Fibroblast of lung (primary cell): Measurements from ENCODE around the gene TMEM74B. TPM values are rescaled to one million over a fixed set of nuclear protein-coding genes. Genes with fewer than 3 reads are reported as not detected.

Experiments
- DNase-seq, 2 donors: peaks; one replicate each; pipeline versions ENCODE4 v3.0.0 to v3.0.0-alpha.2; 2010; ENCODE audit warnings: low read depth in 2 of 2
- H2AFZ ChIP-seq: 2 replicates; pipeline ENCODE4 v1.5.1; 2012; ENCODE audit warnings: low read length, control low read depth, inconsistent platforms
- H3K27ac ChIP-seq: 2 replicates; pipeline ENCODE4 v1.5.1; 2011; ENCODE audit warnings: low read length, control low read depth; ENCODE audit not compliant: insufficient read depth
- H3K27me3 ChIP-seq: 2 replicates; pipeline ENCODE4 v1.5.1; 2011; ENCODE audit warnings: mild to moderate bottlenecking, low read length; ENCODE audit not compliant: control insufficient read depth, insufficient read depth
- H3K36me3 ChIP-seq: 2 replicates; pipeline ENCODE4 v1.5.1; 2011; ENCODE audit warnings: low read length; ENCODE audit not compliant: control insufficient read depth, insufficient read depth
- H3K4me1 ChIP-seq: 2 replicates; pipeline ENCODE4 v1.5.1; 2011; ENCODE audit warnings: low read length; ENCODE audit not compliant: control insufficient read depth, insufficient read depth; ENCODE audit errors: extremely low read depth
- H3K4me2 ChIP-seq: 2 replicates; pipeline ENCODE4 v1.5.1; 2011; ENCODE audit warnings: low read length, control low read depth; ENCODE audit not compliant: insufficient read depth; ENCODE audit errors: extremely low read depth
- H3K4me3 ChIP-seq, 4 experiments: fragments of 200-600 bp in 1 of 4; sonication (generic) in 1 of 4; replicated peaks in 1 of 4; 2 replicates each; pipeline ENCODE4 v1.5.1; 2011 to 2016; ENCODE audit warnings: low read length in 4 of 4, low read depth in 3 of 4, mild to moderate bottlenecking in 3 of 4, control low read depth in 2 of 4, inconsistent platforms in 1 of 4, mixed read lengths in 1 of 4; ENCODE audit not compliant: insufficient read depth in 1 of 4; ENCODE audit errors: control extremely low read depth in 1 of 4
- H3K79me2 ChIP-seq: 2 replicates; pipeline ENCODE4 v1.5.1; 2012; ENCODE audit warnings: mild to moderate bottlenecking, low read length, inconsistent platforms; ENCODE audit not compliant: control insufficient read depth, insufficient read depth
- H3K9ac ChIP-seq: 2 replicates; pipeline ENCODE4 v1.5.1; 2011; ENCODE audit warnings: mild to moderate bottlenecking, low read length, control low read depth; ENCODE audit not compliant: insufficient read depth
- H3K9me3 ChIP-seq: 2 replicates; pipeline ENCODE4 v1.5.1; 2012; ENCODE audit warnings: low read depth, low read length; ENCODE audit not compliant: control insufficient read depth, insufficient read depth
- H4K20me1 ChIP-seq: 2 replicates; pipeline ENCODE4 v1.5.1; 2011; ENCODE audit warnings: low read length; ENCODE audit not compliant: control insufficient read depth, insufficient read depth; ENCODE audit errors: extremely low read depth
- EZH2 ChIP-seq: IDR thresholded peaks from 2 replicates; pipeline ENCODE4 v1.5.1; 2012; ENCODE audit warnings: low read length, control low read depth, mild to moderate bottlenecking; ENCODE audit errors: missing control alignments
- polyA plus RNA-seq, 2 donors: library from polyadenylated mRNA; depleted of rRNA in 1 of 2; stranded (reverse) in 1 of 2; unstranded in 1 of 2; fragments of >200 nt; gene quantifications; 2 replicates each; pipeline ENCODE4 v1.2.1, GENCODE V29; 2011 to 2012; ENCODE audit warnings: missing spikeins in 1 of 2
- total RNA-seq: library from RNA; depleted of rRNA; stranded (reverse); fragments of >200 nt; gene quantifications from 2 replicates; pipeline ENCODE4 v1.2.1, GENCODE V29; 2014
- TF ChIP-seq, protein P1 (sequence below), 2 donors: IDR thresholded peaks in 1 of 2; conservative IDR thresholded peaks in 1 of 2; 1 replicate in 1 of 2; 2 replicates in 1 of 2; pipeline ENCODE4 v1.5.1; 2011 to 2012; ENCODE audit warnings: low read length in 2 of 2, control low read depth in 1 of 2, inconsistent platforms in 1 of 2, low read depth in 1 of 2, mild to moderate bottlenecking in 1 of 2

Gene TMEM74B
- total and polyA plus RNA-seq, 2 donors (not counting 1 experiment from before 2014, with no cell fraction given) = not detected

DNA sequence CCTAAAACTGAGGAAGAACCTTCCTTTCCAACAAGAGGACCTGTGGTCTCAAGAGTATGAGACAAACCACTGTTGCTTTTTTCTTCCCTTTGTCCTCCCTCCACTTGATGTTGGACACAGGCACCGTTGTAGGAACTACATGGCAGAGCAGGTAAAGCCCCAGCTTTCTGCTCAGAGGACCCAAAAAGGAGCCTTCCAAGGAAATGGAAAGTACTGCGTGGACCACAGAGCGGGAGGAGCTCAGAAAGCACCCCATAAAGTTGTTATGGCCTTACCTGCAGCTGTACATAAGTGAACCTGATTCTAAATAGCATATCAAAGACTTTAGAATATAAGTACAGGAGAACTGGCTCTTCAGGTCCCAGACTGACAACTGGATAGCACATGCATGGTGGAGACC, 29.4 kb downstream of the TMEM74B start:
- no peak for DNase-seq
- Histone ChIP-seq H3K4me2 (no peak overlapping the region), H2AFZ (no peak overlapping the region), H3K27me3 (no peaks in the 10 kb centered on the region), H3K4me3 (no peak overlapping the region), H3K9me3 (no peaks in the 10 kb centered on the region), H3K36me3 (no peaks in the 10 kb centered on the region), H3K79me2 (no peaks in the 10 kb centered on the region), H3K27ac (no peak overlapping the region), H4K20me1 (no peaks in the 10 kb centered on the region), H3K9ac (no peak overlapping the region), H3K4me1 (no peaks in the 10 kb centered on the region)
- no peak for TF ChIP-seq EZH2
- TF ChIP-seq, protein P1, sequence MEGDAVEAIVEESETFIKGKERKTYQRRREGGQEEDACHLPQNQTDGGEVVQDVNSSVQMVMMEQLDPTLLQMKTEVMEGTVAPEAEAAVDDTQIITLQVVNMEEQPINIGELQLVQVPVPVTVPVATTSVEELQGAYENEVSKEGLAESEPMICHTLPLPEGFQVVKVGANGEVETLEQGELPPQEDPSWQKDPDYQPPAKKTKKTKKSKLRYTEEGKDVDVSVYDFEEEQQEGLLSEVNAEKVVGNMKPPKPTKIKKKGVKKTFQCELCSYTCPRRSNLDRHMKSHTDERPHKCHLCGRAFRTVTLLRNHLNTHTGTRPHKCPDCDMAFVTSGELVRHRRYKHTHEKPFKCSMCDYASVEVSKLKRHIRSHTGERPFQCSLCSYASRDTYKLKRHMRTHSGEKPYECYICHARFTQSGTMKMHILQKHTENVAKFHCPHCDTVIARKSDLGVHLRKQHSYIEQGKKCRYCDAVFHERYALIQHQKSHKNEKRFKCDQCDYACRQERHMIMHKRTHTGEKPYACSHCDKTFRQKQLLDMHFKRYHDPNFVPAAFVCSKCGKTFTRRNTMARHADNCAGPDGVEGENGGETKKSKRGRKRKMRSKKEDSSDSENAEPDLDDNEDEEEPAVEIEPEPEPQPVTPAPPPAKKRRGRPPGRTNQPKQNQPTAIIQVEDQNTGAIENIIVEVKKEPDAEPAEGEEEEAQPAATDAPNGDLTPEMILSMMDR (conservative IDR thresholded peaks at IDR 0.05 in 1 of 2, IDR thresholded peaks at IDR 0.05 in 1 of 2; ENCODE audit: low read depth in 1 of 2, low read length in 2 of 2) = no peak

DNA sequence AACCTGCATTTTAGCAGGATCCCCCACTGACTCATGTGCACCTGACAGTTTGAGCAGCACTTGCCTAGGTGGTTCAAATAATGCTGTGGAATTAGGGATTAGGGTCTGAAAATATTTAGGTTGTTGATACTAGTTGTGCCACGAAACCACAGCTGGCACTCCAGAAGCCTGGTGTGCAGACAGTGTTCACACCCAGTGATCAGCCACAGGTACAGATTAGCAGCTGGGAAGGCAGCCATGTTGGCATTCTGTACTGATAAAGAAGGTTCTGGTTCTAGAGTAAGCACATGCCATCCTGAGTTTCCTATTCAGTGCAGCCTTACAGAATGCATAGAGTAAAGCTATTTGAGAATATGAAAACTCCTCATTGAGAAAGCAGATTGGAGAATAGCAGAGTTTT, 30.1 kb downstream of the TMEM74B start:
- H3K36me3 ChIP-seq = no peaks in the 10 kb centered on the region
- no peak overlapping the region for H2AFZ ChIP-seq
- H4K20me1 ChIP-seq = no peaks in the 10 kb centered on the region
- no peak overlapping the region for H3K4me2 ChIP-seq
- no peak for TF ChIP-seq EZH2
- TF ChIP-seq, protein P1 (conservative IDR thresholded peaks at IDR 0.05 in 1 of 2, IDR thresholded peaks at IDR 0.05 in 1 of 2; ENCODE audit: low read depth in 1 of 2, low read length in 2 of 2) = no peak
- H3K4me3 ChIP-seq = no peak overlapping the region
- no peak overlapping the region for H3K27ac ChIP-seq
- no peaks in the 10 kb centered on the region for H3K27me3 ChIP-seq
- H3K9ac ChIP-seq = no peak overlapping the region
- no peak for DNase-seq
- H3K79me2 ChIP-seq = no peaks in the 10 kb centered on the region
- H3K9me3 ChIP-seq = no peaks in the 10 kb centered on the region
- no peaks in the 10 kb centered on the region for H3K4me1 ChIP-seq

DNA sequence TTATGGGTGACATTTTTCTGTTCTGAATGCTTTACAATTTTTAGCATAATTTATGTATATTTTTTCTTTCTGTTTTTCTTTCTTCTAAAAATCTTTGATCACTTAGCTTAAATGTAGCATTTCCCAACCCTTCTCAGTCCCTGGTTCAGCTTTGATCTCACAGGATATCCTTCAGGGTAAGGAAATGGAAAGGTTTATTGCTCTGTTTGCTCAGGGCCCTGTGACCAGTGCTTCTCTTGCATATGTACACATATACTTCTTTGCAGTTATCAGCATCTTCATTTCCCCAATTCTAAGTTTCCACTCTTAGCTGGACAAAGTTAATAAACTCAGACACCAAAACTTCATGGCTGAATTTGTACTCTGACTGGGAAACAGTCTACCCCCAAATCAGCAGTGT, 30.6 kb downstream of the TMEM74B start:
- Histone ChIP-seq H2AFZ (no peak overlapping the region), H3K9ac (no peak overlapping the region), H3K9me3 (no peaks in the 10 kb centered on the region), H3K4me2 (no peak overlapping the region), H3K27me3 (no peaks in the 10 kb centered on the region), H3K4me1 (no peaks in the 10 kb centered on the region), H3K79me2 (no peaks in the 10 kb centered on the region), H3K4me3 (no peak overlapping the region), H3K27ac (no peak overlapping the region), H3K36me3 (no peaks in the 10 kb centered on the region), H4K20me1 (no peaks in the 10 kb centered on the region)
- DNase-seq = no peak
- TF ChIP-seq, protein P1 (conservative IDR thresholded peaks at IDR 0.05 in 1 of 2, IDR thresholded peaks at IDR 0.05 in 1 of 2; ENCODE audit: low read depth in 1 of 2, low read length in 2 of 2) = no peak
- TF ChIP-seq EZH2 = no peak
